ENCODE results near the gene KCNQ1.

The KCNQ1 gene

GRCh38 chr11:2883979-2884815, 439.4 kb downstream of the KCNQ1 start:
- DNase-seq: no peak

GRCh38 chr11:2885017-2885677, 440.3 kb downstream of the KCNQ1 start:
- peak; percentile 45 for DNase-seq

GRCh38 chr11:2885678-2886081, 440.9 kb downstream of the KCNQ1 start, which contains the start of gene CDKN1C:
Gene CDKN1C (minus strand): TSS chr11:2885775. CDS start chr11:2885456, 319 bp downstream.
- peak; percentile 81 for DNase-seq

- DNase-seq: no peak
Observed at GRCh38 chr11:2886191-2886894, 441.5 kb downstream of the KCNQ1 start.

- no peak for DNase-seq
Observed at GRCh38 chr11:2886936-2887335, 442.1 kb downstream of the KCNQ1 start.

- no peak for DNase-seq
Observed at GRCh38 chr11:2887515-2888195, 442.8 kb downstream of the KCNQ1 start.

GRCh38 chr11:2888266-2888968, 443.6 kb downstream of the KCNQ1 start:
- peak; percentile 92 for DNase-seq

- DNase-seq: no peak
Observed at GRCh38 chr11:2889362-2890273, 444.8 kb downstream of the KCNQ1 start.

- no peak for DNase-seq
Observed at GRCh38 chr11:2890466-2891294, 445.9 kb downstream of the KCNQ1 start.

GRCh38 chr11:2891326-2892214, 446.8 kb downstream of the KCNQ1 start:
- no peak for DNase-seq

GRCh38 chr11:2892215-2892966, 447.6 kb downstream of the KCNQ1 start:
- DNase-seq: peak; percentile 82

GRCh38 chr11:2892967-2893528, 448.2 kb downstream of the KCNQ1 start:
- DNase-seq: peak; percentile 55

GRCh38 chr11:2893935-2894334, 449.1 kb downstream of the KCNQ1 start:
- no peak for DNase-seq

GRCh38 chr11:2896047-2896446, 451.2 kb downstream of the KCNQ1 start:
- DNase-seq: no peak

- DNase-seq: no peak
Observed at GRCh38 chr11:2897048-2897447, 452.2 kb downstream of the KCNQ1 start.

- peak; percentile 69 for DNase-seq
Observed at GRCh38 chr11:2898366-2899079, 453.7 kb downstream of the KCNQ1 start.

All from stimulated activated CD4-positive, alpha-beta T cell treated with anti-CD3 and anti-CD28 coated beads, Interleukin-15, amount 100 ng/mL, for 24 hours (primary cell).